Measurements from ENCODE around the gene IL17C. TPM values are rescaled to one million over a fixed set of nuclear protein-coding genes. Genes with fewer than 3 reads are reported as not detected.

Gene IL17C
- total RNA-seq, 2 donors from 2014 or later: not detected

DNA sequence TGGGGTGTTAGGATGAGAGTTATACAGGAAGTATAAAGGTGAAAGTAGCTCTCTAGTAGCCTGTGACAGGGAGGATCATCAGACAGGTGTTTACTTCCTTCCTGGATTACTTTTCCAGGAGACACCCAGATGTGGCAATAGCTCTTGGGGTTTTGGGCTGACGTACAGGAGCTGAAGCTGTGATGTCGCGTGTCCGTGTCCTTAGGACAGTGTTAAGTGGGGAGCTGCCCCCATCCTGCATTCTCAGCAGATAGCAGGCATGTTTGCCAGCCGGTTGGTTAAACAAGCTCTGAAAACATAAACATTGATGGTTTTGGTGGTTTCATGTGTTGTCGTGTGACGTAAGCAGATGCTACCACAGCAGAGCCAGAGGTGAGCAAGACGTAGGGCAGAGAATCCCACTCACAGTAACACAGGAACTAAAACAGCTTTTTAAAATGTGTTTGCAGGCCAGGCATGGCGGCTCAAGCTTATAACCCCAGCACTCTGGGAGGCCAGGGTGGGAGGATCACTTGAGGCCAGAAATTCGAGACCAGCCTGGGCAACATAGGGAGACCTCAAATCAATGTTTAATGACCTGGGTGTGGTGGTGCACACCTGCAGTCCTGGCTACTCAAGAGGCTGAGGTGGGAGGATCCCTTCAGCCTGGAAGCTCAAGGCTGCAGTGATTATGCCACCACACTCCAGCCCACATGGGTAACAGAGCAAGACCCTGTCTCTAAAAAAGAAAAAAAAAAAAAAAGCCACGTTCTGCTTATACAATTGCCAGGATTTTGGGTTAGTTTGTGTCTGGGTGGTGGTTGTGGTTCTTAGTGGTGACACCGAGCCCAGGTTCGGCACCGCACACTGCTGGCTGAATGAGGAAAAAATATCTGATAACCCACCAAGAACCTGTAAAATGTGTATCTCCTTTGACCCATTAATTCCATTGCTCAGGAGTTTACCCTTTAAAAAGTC lies 18.2 kb upstream of the IL17C start:
- H3K9me3 ChIP-seq: no peaks in the 10 kb centered on the region
- TF ChIP-seq, protein P1, sequence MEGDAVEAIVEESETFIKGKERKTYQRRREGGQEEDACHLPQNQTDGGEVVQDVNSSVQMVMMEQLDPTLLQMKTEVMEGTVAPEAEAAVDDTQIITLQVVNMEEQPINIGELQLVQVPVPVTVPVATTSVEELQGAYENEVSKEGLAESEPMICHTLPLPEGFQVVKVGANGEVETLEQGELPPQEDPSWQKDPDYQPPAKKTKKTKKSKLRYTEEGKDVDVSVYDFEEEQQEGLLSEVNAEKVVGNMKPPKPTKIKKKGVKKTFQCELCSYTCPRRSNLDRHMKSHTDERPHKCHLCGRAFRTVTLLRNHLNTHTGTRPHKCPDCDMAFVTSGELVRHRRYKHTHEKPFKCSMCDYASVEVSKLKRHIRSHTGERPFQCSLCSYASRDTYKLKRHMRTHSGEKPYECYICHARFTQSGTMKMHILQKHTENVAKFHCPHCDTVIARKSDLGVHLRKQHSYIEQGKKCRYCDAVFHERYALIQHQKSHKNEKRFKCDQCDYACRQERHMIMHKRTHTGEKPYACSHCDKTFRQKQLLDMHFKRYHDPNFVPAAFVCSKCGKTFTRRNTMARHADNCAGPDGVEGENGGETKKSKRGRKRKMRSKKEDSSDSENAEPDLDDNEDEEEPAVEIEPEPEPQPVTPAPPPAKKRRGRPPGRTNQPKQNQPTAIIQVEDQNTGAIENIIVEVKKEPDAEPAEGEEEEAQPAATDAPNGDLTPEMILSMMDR (IDR thresholded peaks at IDR 0.05): no peak
- peaks cover 0 to 21% of the 10 kb centered on the region in 2 donors for H3K4me1 ChIP-seq
- no peak for DNase-seq (ENCODE audit: low spot score)
- H3K4me3 ChIP-seq: no peak overlapping the region
- H3K27ac ChIP-seq: peak overlapping the region in 1 of 2 donors; percentile 43
- peaks cover 43% of the 10 kb centered on the region for H3K36me3 ChIP-seq
- no peaks in the 10 kb centered on the region for H3K27me3 ChIP-seq

DNA sequence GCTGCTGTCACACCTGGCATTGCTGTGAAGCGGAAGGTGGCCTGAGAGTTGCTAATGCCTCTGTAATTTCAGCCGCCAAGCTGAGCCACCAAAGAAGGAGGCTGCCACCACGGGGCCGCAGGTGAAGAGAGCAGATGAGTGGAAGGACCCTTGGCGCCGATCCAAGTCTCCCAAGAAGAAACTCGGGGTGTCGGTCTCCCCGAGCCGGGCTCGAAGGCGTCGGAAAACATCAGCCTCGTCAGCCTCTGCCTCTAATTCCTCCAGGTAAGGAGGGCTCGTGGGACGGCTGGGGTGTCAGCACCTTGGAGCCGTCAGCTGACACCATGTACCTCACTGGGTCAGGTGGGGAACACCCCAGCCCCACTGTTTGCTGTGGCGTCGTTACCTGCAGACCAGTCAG lies 16.2 kb upstream of the IL17C start:
- Histone ChIP-seq H3K4me1 (peaks cover 0 to 12% of the 10 kb centered on the region in 2 donors), H3K27ac (no peak overlapping the region), H3K27me3 (no peaks in the 10 kb centered on the region), H3K4me3 (no peak overlapping the region), H3K9me3 (no peaks in the 10 kb centered on the region), H3K36me3 (peaks cover 61% of the 10 kb centered on the region)
- TF ChIP-seq, protein P1 (IDR thresholded peaks at IDR 0.05): no peak
- DNase-seq (ENCODE audit: low spot score): no peak

GRCh38 chr16:88622866-88623265 lies 15.5 kb upstream of the IL17C start:
- Histone ChIP-seq H3K4me1 (peaks cover 0 to 12% of the 10 kb centered on the region in 2 donors), H3K4me3 (no peak overlapping the region), H3K27me3 (no peaks in the 10 kb centered on the region), H3K27ac (no peak overlapping the region), H3K36me3 (peaks cover 66% of the 10 kb centered on the region), H3K9me3 (no peaks in the 10 kb centered on the region)
- TF ChIP-seq, protein P1 (IDR thresholded peaks at IDR 0.05): no peak
- no peak for DNase-seq (ENCODE audit: low spot score)

DNA sequence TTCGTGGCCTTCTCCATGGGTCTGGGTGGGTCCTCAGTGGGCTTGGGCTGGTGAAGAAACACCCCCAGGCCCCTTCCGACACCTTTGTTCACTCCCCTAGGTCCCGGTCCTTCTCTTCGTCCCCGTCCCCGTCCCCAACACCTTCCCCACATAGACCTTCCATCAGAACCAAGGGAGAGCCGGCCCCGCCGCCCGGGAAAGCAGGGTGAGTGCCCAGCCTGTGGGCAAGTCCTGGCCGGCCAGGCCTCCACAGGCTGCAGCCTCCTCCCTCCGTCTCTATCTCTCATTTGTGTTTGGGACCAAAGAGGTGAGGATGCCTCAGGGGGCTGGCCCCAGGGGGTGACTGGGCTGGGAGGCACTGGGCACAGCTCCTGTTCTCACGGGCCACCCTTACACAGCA lies 14.5 kb upstream of the IL17C start:
- TF ChIP-seq, protein P1 (IDR thresholded peaks at IDR 0.05): no peak
- Histone ChIP-seq H3K9me3 (no peaks in the 10 kb centered on the region), H3K4me3 (no peak overlapping the region), H3K4me1 (peaks cover 0 to 11% of the 10 kb centered on the region in 2 donors), H3K27me3 (no peaks in the 10 kb centered on the region), H3K27ac (no peak overlapping the region), H3K36me3 (peaks cover 62% of the 10 kb centered on the region)
- DNase-seq (ENCODE audit: low spot score): no peak

GRCh38 chr16:88624481-88624880 lies 13.9 kb upstream of the IL17C start:
- Histone ChIP-seq H3K4me1 (peaks cover 0 to 5% of the 10 kb centered on the region in 2 donors), H3K4me3 (no peak overlapping the region), H3K27ac (no peak overlapping the region), H3K27me3 (no peaks in the 10 kb centered on the region), H3K9me3 (no peaks in the 10 kb centered on the region), H3K36me3 (peaks cover 65% of the 10 kb centered on the region)
- DNase-seq (ENCODE audit: low spot score): no peak
- TF ChIP-seq, protein P1 (IDR thresholded peaks at IDR 0.05): no peak

All from right atrium auricular region (tissue), 2 donors.